PC-3 (cell line): ENCODE measurements around the gene ZCCHC7.

Experiments
- CTCF ChIP-seq: fragments of 300-600 bp; sonication (generic); conservative IDR thresholded peaks from 2 replicates; pipeline ENCODE4 v1.5.1; 2017; ENCODE audit warnings: antibody characterized with exemption, low read depth, mild to moderate bottlenecking, low read length
- EZH2 ChIP-seq: fragments of 300-600 bp; sonication (generic); IDR thresholded peaks from one replicate; pipeline ENCODE4 v1.6.1; 2017; ENCODE audit warnings: antibody characterized with exemption, mild to moderate bottlenecking, low read length; ENCODE audit not compliant: unreplicated experiment
- EZH2phosphoT487 ChIP-seq: fragments of 300-600 bp; sonication (generic); IDR thresholded peaks from 2 replicates; pipeline ENCODE4 v1.6.1; 2018; ENCODE audit warnings: mild to moderate bottlenecking, antibody characterized with exemption, low read length, borderline replicate concordance

GRCh38 chr9:37325778-37326177 lies 205.4 kb downstream of the ZCCHC7 start:
- no peak for TF ChIP-seq CTCF
- no peak for TF ChIP-seq EZH2
- TF ChIP-seq EZH2phosphoT487: no peak
